OCI-LY3 (cell line): ENCODE data around the gene CLCN1.

ENCODE experiments used
- CTCF ChIP-seq: fragments of 200-600, 300-600 bp; sonication (generic); IDR thresholded peaks from 2 replicates; pipeline ENCODE4 v1.5.1; 2014; ENCODE audit warnings: antibody characterized with exemption, low read length, low read depth
- EZH2phosphoT487 ChIP-seq: fragments of 200-600 bp; shearing (Covaris generic); IDR thresholded peaks from 2 replicates; pipeline ENCODE4 v1.6.1; 2018; ENCODE audit warnings: antibody characterized with exemption, mixed run types, low read depth

- TF ChIP-seq CTCF (no peak), EZH2phosphoT487 (no peak)
Observed at GRCh38 chr7:143286522-143286890, 29.4 kb upstream of the CLCN1 start.
